ENCODE results near the gene SPDEF. TPM values are rescaled to one million over a fixed set of nuclear protein-coding genes. Genes with fewer than 3 reads are reported as not detected.

Gene SPDEF
- total RNA-seq, 6 experiments from 2014 or later = not detected

DNA sequence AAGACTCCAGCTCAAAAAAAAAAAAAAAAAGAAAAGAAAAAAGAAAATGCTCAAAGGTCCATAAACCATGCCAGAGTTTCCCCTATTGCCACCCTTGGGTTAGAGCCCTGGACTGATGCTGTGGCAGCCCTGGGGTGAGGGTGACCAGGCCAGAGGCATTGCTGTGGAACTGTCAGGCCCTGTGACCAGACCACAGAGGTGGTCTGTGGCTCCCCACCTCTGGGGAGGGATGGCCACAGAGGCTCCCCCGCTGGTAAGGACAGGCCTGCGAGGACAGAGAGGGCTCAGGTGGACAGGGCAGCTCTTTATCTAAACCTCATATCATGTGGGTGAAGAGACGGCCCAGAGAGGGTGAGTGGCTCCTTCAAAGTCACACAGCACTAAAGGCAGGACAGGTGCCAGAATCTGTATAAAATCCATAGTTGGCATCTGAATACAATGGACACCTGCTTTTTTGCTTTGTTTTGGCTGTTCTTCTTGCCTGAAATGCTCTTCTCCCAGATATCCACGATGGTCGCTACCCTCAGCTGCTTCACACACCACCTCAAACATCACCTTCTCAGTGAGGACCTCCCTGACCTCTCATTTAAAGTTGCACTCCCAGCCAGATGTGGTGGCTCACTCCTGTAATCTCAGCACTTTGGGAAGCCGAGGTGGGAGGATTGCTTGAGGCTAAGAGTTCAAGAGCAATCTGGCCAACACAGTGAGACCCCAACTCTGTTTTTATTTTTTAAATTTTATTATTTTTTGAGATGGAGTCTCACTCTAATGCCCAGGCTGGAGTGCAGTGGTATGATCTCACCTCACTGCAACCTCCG is 22.5 kb upstream of the SPDEF start:
- Histone ChIP-seq H3K4me3 (no peak overlapping the region), H3K27me3 (no peaks in the 10 kb centered on the region), H3K9me3 (no peaks in the 10 kb centered on the region), H3K36me3 (no peaks in the 10 kb centered on the region), H3K4me1 (no peaks in the 10 kb centered on the region), H3K27ac (no peak overlapping the region)
- ATAC-seq (no peak), DNase-seq (peak in 1 of 3 donors; percentile 25)
- intact Hi-C loops (cut with DNase I) = no loop called here
- WGBS (ENCODE audit: insufficient coverage, low coverage, low lambda C conversion rate, missing lambda C conversion rate) = 82% methylated on average over 3 of the region's 7 CpGs
- TF ChIP-seq, protein P1, sequence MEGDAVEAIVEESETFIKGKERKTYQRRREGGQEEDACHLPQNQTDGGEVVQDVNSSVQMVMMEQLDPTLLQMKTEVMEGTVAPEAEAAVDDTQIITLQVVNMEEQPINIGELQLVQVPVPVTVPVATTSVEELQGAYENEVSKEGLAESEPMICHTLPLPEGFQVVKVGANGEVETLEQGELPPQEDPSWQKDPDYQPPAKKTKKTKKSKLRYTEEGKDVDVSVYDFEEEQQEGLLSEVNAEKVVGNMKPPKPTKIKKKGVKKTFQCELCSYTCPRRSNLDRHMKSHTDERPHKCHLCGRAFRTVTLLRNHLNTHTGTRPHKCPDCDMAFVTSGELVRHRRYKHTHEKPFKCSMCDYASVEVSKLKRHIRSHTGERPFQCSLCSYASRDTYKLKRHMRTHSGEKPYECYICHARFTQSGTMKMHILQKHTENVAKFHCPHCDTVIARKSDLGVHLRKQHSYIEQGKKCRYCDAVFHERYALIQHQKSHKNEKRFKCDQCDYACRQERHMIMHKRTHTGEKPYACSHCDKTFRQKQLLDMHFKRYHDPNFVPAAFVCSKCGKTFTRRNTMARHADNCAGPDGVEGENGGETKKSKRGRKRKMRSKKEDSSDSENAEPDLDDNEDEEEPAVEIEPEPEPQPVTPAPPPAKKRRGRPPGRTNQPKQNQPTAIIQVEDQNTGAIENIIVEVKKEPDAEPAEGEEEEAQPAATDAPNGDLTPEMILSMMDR (IDR thresholded peaks at IDR 0.05) = no peak
- TF ChIP-seq POLR2A (IDR thresholded peaks at IDR 0.05) = no peak

DNA sequence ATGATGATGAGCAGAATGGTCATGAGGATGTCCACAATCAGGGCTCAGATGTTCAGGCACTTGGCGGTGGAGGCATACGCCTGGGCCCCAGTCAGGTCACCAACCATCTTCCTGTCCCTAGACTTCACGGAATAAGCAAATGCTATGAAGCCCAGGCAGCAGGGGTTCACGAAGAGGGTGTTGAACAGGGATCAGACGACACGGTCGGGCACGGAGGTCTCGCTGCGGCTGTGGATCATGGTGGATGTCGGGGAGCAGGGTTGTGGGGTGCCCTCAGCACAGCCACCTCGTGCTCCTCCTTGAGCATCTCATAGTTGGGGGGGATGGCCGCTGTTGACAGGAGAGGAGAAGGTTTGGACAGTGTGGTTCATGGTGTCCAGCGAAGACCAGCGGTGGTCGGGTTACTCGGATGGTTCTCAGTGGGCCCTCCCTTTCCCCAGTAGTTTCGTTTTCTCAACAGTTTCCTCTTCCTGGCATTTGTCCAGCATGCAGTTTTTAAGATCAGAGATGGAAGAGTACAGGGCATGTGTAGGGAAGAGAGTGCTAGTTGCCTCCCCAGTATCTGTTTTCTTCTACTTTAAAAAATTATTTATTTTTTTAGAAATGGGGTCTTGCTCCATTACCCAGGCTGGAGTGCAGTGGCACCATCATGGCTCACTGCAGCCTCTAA is 20.3 kb upstream of the SPDEF start:
- Histone ChIP-seq H3K27me3 (no peaks in the 10 kb centered on the region), H3K9me3 (no peaks in the 10 kb centered on the region), H3K27ac (no peak overlapping the region), H3K36me3 (no peaks in the 10 kb centered on the region), H3K4me3 (no peak overlapping the region), H3K4me1 (no peaks in the 10 kb centered on the region)
- TF ChIP-seq, protein P1 (IDR thresholded peaks at IDR 0.05) = no peak
- TF ChIP-seq POLR2A (IDR thresholded peaks at IDR 0.05) = no peak
- intact Hi-C loops (cut with DNase I) = no loop called here
- ATAC-seq (no peak), DNase-seq (peak in 1 of 3 donors; percentile 35)
- WGBS (ENCODE audit: insufficient coverage, low coverage, low lambda C conversion rate, missing lambda C conversion rate) = 79% methylated on average over 12 of the region's 18 CpGs

DNA sequence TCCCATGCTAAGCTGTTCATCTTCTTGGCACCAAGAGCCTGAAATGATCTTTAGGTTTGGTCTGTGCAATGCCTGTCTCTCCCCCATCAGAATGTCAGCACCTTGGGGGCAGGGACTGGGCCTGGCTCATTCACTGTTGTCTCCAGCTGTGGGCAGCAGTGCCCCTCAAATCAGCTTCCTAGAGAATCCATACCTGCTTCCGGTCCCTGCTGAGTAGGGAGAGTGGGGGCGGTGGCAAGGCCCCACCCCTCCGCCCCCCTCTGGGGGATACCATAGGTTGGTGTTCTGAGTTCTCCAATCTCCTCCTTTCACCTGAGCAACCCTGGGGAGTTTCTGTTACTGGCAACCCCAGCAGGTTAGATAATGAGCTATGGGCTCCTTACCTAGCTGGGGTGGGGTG is 19.2 kb upstream of the SPDEF start:
- peak in 1 of 3 donors; percentile 36 for DNase-seq
- no peak overlapping the region for H3K4me3 ChIP-seq
- H3K9me3 ChIP-seq = no peaks in the 10 kb centered on the region
- intact Hi-C loops (cut with DNase I) = no loop called here
- H3K27me3 ChIP-seq = no peaks in the 10 kb centered on the region
- no peaks in the 10 kb centered on the region for H3K4me1 ChIP-seq
- 60% methylated on average over 1 of the region's 3 CpGs for WGBS (ENCODE audit: insufficient coverage, low coverage, low lambda C conversion rate, missing lambda C conversion rate)
- H3K36me3 ChIP-seq = no peaks in the 10 kb centered on the region
- ATAC-seq = peak in 1 of 4 donors; percentile 13
- H3K27ac ChIP-seq = no peak overlapping the region
- TF ChIP-seq POLR2A (IDR thresholded peaks at IDR 0.05) = no peak
- TF ChIP-seq, protein P1 (IDR thresholded peaks at IDR 0.05) = no peak

DNA sequence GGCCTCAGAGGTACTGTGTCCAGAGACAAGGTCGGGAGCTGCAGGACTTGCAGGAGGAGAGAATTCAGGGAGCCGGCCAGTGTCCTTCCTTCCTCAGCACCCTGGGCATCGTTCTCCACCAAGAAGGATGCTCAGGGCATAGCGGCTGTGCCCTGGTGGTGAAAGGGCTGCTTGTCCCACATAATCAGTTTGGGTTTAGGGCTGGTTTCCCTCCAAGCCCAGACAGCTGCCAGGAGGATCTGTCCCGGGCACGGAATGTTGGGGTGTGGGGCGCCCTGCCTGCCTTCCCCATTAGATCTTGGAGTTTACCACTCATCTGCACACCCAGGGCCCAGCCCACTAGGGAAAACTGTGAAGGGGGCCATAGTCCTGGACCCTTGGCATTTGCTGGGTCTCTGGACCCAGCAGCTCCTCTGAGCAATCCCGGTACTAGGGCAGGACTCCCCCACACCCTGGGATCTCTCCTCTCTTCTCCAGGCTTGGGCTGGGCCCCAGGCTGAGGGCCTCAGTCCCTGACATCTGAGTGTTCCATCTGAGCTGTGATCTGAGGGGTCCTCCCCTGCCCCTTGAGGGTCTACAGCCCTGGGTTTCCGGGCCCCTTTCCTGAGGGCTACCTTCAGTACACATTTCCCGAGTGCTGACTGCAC is 18.6 kb upstream of the SPDEF start:
- Histone ChIP-seq H3K36me3 (no peaks in the 10 kb centered on the region), H3K27ac (no peak overlapping the region), H3K27me3 (no peaks in the 10 kb centered on the region), H3K4me3 (no peak overlapping the region), H3K4me1 (no peaks in the 10 kb centered on the region), H3K9me3 (no peaks in the 10 kb centered on the region)
- ATAC-seq (peak in 1 of 4 donors; percentile 8), DNase-seq (peak in 1 of 3 donors; percentile 24)
- TF ChIP-seq POLR2A (IDR thresholded peaks at IDR 0.05) = no peak
- TF ChIP-seq, protein P1 (IDR thresholded peaks at IDR 0.05) = no peak
- intact Hi-C loops (cut with DNase I) = no loop called here
- 88% methylated on average over 8 of the region's 10 CpGs for WGBS (ENCODE audit: insufficient coverage, low coverage, low lambda C conversion rate, missing lambda C conversion rate)
